SK-N-MC (cell line): ENCODE results near the gene TRMT1.

ENCODE experiments used
- EZH2 ChIP-seq: fragments of 200-600 bp; sonication (generic); IDR thresholded peaks from one replicate; pipeline ENCODE4 v1.6.1; 2017; ENCODE audit warnings: antibody characterized with exemption
- FOXP2 ChIP-seq: optimal IDR thresholded peaks from 2 replicates; pipeline ENCODE3; 2011; ENCODE audit warnings: mild to moderate bottlenecking, moderate library complexity; ENCODE audit not compliant: insufficient read depth; ENCODE audit errors: extremely low read length, control extremely low read depth
- POLR2AphosphoS5 ChIP-seq: IDR thresholded peaks from 2 replicates; pipeline ENCODE4 v1.6.1; 2012; ENCODE audit warnings: mild to moderate bottlenecking, low read depth, low read length, borderline replicate concordance

DNA sequence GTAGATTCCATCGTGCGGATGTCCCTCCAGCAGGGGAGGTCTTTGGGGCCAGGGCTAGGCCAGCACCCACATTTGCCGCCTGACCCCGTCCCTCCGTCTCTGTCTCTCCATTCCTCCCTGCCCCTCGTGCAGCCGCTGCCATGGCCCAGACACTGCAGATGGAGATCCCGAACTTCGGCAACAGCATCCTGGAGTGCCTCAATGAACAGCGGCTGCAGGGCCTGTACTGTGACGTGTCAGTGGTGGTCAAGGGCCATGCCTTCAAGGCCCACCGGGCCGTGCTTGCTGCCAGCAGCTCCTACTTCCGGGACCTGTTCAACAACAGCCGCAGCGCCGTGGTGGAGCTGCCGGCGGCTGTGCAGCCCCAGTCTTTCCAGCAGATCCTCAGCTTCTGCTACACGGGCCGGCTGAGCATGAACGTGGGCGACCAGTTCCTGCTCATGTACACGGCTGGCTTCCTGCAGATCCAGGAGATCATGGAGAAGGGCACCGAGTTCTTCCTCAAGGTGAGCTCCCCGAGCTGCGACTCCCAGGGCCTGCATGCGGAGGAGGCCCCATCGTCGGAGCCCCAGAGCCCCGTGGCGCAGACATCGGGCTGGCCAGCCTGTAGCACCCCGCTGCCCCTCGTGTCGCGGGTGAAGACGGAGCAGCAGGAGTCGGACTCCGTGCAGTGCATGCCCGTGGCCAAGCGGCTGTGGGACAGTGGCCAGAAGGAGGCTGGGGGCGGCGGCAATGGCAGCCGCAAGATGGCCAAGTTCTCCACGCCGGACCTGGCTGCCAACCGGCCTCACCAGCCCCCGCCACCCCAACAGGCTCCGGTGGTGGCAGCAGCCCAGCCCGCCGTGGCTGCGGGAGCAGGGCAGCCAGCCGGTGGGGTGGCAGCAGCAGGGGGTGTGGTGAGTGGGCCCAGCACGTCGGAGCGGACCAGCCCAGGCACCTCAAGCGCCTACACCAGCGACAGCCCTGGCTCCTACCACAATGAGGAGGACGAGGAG lies 18.8 kb upstream of the TRMT1 start:
- TF ChIP-seq EZH2 (no peak), POLR2AphosphoS5 (no peak), FOXP2 (no peak)
